CD4-positive, alpha-beta T cell treated with Interleukin-12 subunit alpha and Interleukin-12 subunit beta, for 1 hour (primary cell): ENCODE measurements around the gene LGALS9.
A peak's percentile ranks its signal among the peaks of the same experiment; 100 is the strongest.

ENCODE experiments used
- DNase-seq: peaks from one replicate; pipeline ENCODE4 v3.0.0-alpha.2; 2020

Gene LGALS9

DNA sequence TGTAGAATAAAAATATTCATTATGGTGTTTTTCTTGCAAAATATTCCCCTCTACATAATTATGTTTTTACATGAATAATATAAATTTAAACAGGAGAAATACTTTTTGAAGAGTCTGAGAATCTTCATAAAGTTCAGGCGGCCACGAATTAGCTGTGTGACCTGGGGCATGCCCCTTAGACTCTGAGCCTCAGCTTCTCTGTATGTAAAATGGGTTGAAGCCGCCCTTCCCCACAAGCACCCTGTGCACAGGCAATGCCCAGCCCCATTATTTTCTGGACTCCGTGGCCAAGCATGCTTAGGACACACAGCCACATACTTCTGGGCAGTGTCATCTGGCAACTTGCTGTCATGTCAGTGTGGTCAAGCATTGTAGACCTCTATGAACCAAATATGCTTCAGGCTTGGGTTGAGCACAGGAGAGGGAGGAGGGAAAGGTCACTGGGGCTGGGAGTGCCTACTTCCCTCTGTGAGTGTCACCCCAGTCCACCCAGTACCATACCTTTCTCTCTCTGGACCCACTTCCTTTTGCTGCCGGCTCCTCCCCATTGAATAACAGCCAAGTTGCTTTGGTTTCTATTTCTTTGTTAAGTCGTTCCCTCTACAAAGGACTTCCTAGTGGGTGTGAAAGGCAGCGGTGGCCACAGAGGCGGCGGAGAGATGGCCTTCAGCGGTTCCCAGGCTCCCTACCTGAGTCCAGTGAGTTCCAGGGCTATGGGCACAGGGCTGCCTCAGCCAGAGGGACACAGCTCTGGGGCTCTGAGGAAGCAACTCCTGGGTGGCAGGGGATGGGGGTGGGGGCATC, at the start of gene LGALS9:
TSS of gene LGALS9 (plus strand) at position 582 of the 804 bp plus-strand sequence. CDS start at position 660, 78 bp downstream.
- DNase-seq = peak; percentile 57

DNA sequence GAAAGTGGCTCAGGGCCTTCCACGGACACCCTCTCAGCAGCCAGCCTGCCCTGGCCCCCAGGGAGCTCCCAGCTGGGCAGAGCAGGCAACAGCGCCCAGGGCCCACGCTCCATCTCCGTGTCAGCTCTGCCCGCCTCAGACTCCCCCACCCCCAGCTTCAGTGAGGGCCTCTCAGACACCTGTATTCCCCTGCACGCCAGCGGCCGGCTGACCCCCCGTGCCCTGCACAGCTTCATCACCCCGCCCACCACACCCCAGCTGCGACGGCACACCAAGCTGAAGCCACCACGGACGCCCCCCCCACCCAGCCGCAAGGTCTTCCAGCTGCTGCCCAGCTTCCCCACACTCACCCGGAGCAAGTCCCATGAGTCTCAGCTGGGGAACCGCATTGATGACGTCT, 48.3 kb upstream of the LGALS9 start:
- DNase-seq = no peak

DNA sequence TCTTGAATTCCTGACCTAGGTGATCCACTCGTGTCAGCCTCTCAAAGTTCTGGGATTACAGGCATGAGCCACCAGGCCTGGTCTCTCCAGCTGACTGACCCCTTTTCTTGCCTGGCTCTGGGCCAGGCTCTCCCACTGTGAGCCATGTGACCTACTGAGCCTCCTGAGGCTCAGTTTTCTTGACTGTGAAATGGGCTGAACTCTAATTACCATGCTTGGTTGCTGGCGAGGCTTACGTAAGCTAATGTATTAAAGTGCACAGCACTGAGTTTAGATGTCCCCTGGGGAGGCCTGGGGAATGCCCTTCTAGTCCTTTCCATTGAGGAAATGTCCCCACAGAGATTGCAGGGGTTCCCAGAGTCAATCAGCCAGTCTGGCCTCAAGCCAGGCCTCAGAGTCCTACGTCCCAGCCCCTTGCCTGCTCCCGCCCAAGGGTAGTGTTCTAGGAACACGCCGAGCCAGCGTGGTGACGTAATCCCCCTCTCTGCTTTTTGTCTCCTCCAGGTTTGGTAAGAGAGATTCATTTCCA, 45.8 kb upstream of the LGALS9 start:
- DNase-seq = no peak

DNA sequence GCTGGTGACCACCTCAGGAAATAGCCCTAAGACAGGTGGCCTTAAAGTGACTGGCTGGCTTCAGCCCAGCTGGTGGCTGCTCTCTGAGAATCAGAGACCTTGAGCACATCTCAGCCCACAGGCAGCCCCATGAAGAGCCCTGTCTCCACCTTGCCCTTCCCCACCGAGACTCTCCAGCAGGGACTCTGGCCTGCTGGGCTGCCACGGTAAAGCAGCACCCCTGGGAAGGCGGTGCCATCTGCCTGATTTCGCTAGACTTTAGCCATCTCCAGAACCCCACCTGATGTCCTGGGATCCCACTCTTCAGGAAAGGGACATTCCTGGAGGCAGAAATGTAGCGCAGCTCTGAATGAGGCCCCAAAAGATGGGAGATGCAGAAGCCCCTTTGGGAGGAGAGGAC, 45.2 kb upstream of the LGALS9 start:
- DNase-seq = no peak

DNA sequence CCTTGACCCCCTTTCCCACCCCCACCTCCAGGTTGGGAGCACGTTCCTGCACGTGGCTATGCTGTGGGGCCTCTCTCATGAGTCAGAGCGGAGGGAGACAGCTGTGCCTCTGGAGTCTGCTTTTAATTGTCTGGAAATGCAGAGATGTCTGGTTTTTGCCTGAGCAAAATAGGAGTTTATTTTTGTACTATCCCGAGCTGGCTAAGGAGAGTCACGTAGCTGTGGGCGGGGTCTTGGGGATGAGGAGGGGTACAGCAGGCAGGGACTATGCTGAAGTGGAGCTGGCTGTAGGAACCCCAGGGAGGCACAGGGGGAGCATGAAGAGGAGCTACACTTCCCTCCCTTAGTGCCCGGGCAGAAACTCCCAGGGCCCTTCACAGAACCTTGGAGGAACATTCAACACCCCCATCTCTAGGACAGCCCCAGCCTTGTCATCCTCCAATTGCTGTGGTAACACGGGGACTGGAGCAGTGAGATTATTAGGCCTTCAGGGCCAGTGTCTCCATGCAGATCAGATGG, 44.7 kb upstream of the LGALS9 start:
- no peak for DNase-seq

DNA sequence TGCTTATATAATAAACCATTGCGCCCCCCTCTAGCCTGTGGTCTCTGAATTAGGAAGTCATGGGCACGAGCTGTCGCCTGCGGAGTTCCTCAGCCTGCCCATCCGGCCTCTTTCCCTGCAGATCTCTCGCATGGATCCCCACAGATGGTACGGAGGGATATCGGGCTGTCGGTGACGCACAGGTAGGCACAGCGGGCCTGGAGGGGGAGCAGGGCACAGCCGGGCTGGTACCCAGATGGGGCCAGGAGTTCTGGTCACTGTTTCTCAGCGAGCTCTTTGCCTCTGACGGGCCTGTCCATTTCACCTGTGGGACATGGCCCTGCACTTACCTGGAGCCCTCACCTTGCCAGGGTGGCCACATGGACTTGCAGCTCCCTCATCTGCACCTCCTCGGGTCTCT, 42.6 kb upstream of the LGALS9 start:
- no peak for DNase-seq

DNA sequence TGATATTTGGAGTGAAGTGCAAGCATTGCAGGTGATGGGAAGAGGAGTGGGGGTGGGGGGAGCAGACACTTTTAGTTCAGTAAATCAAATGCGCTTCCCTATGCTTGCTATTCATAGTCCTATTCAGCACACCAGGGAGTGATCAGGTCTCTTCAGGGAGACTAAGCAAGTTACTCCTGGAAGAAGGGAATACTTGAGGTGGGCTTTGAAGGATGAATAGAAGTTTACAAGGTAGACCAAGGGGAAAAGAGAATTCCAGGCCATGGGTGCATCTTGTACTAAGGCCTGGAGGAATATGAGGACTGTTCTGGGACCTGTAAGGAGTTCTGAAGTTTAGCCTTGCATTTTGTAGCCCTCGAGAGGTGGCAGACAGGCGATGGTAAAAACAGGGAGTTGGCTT, 40.1 kb upstream of the LGALS9 start:
- no peak for DNase-seq

DNA sequence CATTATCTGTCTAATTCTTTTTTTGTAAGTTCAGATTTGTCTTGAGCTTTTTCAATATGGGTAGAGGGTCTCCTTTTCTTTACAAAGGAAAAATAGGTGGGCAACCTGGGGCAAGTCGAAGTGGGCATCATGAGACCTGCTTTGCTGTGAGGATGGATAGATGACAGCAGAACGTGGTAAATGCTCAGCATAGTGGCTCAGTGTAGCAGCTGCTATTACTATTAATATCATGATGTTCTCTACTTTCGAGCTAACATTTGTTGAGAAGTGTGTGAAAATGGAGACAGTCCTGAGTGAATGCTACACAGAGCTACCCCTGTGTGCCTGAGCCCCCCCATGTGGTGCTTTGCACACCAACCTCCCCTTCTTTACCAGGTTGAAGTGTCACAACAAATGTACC, 39.0 kb upstream of the LGALS9 start:
- no peak for DNase-seq

DNA sequence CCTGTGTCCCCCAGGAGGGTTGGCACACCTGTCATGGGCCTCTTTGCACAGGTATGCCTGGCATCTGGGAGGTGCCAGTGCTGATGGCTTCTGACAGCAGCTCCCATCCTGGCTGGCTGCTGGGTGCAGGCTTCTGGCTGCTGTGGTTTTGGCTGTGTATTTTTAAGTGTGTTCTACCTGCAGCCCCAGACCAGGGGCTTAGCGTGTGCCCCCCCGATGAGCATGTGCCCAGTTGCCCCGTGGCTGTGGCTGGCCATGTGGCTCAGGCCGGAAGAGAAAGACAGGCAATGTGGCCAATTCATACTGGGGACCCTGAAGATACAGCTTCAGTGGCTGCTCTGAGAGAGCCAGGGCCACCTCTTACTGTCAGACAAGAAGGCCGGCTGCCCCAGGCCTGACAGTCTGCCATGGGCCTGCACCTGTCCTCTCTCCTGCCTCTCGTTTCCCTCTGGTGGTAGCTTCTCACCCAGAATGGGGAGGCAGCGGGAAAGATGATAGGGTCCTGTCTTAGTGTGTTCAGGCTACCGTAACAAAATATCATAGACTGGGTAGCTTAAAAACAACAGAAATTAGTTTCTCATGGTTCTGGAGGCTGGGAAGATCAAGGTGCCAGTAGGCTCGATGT, 37.6 kb upstream of the LGALS9 start:
- DNase-seq = no peak

DNA sequence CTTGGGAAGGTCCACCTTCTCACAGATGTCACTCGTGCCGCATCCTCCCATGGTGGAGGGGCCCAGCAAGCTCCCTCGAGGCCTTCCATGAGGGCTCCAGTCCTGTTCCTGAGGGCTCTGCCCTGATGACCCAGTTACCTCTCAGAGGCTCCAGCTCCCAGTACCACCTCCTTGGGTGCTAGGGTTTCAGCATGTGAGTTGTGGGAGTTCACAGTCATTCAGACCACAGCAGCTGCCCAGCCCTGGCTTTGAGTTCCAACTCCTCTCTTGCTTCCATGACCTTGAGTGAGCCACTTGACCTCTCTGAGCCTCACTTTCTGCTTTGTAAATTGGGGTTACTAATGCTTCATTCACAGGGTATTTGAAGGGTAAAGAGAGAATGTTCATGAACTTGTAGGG, 37.1 kb upstream of the LGALS9 start:
- no peak for DNase-seq

DNA sequence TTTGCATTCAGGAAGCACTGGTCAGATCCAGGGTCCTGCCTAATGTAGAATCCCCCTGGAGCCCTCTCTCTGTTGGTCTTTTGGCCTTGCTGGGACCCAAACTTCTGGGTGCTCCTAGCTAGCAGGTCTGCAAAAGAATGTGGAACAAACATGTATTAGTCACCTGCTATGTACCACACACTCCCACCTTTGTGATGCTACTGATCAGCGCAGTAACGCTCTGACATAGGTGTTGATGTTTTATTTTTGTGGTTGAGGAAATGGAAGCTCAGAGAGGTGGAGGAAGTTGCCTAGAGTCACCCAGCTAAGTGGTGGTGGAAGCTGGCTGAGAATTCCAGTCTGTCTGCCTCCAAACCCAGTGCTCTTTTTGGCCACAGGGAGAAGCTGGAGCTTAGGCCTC, 35.8 kb upstream of the LGALS9 start:
- DNase-seq = no peak

DNA sequence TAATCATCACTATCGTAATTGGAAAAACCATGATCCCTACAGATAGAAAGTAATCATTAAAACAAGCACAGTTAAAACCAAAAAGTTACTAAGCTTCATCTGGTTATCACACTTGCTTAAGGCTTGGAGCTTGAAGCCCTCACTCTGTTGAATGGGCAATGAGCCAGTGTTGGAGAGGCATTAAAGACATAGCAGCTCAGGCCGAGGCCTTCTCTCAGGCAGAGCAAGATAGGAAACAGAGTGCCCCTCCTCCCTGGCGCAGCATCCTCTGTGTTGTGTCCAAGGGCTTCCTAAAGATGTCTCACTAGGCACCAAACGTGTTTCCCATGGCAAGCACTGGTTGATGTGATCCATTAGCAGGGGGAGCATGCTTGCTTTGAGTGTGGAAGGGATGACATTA, 34.9 kb upstream of the LGALS9 start:
- no peak for DNase-seq

DNA sequence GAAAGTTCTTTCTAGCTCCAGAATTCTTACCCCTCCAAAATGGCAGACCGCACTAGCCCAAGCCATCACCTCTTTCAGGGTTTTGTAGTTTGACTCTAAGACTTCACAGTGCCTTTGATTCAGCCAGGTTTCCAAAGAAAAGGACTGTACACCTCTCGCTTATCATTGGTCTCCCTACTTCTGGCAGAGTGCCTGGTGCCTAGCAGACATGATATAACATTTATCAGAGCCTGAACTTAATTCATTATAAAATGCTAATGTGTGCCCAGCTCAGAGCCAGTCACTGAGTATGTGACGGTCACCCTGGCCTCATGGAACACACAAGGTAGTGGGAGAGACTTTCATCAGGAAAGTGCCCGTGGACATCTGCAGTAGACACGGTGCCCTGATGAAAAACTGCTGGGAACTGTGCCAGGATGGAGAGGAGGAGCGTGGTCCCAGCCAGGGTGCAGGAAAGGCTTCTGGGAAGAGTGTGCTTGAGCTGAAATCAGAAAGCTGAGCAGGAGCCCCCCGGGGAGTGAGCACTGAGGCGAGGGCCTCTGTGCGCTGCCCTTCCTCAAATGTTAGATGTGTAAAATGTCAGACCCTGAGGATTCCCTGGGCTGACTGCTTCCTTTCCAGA, 34.3 kb upstream of the LGALS9 start:
- no peak for DNase-seq

DNA sequence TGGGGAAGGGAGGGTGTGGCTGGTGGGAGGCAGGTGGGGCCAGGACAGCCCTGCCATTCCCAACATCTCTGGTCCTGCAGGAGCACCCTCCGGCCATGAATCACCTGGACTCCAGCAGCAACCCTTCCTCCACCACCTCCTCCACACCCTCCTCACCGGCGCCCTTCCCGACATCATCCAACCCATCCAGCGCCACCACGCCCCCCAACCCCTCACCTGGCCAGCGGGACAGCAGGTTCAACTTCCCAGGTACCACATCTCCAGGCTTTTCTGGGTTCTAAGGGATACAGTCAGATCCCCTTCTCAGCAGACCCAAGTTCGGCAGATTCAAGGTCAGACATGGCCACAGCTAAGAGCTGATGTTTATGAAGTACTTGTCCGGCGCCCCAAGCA, 33.8 kb upstream of the LGALS9 start:
- no peak for DNase-seq

DNA sequence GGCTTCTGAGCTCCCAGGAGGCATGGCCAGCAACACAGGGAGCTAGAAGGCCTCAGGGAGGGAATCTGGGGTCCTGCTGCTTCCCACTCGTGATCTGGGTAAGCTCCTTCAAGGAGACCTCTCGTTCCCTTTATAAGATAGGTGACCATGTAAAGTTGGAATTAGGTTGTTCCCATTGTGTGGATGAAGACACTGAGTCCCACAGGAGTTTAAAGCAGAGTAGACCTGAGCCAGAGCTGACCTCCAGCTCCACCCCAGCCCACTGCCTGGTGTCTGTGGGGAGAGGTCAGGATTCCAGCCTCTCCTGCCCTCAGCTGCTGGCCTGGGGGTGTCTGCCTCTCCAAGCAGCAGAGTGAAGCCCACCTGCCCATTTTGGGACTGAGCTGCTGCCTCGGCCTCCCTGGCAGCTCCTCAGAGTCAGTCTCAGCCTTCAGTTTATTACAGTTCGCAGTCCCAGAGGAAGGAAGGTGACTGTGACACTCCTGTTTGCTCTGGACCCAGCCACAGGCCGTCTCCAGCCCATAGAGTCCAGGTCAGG, 33.1 kb upstream of the LGALS9 start:
- DNase-seq = no peak

DNA sequence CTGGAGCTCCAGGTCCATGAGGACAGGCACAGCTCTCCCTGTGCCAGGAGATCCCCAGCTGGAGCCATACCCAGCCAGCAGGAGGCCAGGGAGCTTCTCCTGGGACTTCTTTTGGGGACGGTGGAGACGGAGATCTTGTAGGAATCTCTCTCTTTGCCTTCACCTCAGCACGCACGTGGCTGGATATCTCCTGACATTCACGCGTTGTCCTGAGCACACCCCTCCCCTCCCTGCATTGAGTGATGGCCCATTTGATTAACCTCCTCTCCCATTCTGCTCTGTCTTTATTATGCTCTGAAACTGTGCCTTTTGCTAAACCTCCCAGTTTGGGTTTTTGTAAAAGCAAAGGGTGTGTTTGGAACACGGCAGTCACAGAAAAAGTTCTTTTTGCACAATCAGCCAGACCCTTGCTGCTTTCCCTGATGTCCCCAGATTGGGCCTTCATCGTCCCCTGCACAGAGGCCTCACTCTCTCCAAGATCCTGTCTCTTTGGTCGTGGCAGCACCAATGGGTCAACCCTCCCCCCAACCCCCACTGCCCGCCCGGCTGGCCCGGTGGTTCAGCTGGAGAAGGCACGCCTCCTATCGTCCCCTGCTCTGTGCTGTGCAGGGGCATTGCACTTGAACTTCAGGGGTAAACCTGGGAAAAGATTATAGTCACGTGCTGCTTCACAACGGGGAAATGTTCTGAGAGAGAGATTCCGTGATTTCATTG, 32.5 kb upstream of the LGALS9 start:
- no peak for DNase-seq

DNA sequence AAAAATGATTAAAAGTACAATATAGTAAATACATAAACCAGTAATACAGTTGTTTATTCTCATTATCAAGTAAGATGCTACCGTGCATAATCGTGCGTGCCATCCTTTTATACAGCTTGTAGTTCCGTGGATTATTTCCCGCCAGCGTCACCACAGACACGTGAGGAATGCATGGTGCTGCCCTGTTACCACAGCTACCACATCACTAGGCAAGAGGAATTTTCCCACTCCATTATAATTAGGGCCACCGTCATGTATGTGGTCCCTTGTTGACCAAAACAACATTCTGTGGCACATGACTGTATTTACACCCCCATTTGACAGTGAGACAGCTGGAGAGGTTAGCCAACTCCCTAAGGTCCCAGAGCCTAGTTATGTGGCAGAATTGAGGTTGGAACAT, 30.5 kb upstream of the LGALS9 start:
- DNase-seq = no peak

DNA sequence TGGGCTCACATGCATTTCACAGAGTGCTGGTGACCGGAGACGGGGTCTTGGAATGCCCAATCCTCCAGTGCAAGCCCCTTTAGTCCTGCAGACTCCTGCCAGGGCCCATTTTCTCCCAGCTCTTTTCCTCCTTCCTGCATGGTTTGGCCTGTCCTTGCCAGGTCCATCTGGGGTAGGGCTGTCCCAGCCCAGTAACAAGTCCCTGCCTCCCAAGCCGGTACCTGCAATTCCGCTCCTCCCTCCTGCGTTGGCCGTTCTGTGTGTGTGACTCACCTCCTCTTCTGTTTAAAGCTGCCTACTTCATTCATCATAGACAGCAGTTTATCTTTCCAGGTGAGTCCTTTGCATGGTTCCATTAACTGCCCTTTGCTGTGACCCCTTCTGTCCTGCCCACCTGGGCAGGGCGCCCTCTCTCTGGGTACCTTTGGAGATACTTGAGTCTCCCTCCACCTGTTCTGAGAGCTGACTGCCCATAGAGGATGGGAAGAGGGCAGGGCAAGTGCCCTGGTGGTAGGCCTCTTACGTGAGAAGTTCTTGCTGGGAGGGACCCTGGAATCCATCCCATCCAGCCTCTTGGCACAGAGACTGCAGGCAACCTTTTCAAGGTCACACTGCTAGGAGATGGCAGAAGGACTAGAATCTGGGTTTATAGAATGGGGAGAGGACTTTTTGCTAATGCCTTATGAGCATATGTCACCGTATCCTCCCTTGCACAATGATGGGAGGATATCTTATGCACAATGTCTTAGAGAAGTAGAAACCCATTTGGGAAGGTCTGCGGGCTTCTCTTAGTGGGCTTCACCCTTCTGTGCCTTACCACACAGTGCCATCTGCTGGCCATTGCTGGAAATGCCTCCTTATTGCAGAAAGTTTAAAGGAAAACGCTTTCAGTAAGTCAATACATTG, 29.7 kb upstream of the LGALS9 start:
- peak; percentile 80 for DNase-seq

DNA sequence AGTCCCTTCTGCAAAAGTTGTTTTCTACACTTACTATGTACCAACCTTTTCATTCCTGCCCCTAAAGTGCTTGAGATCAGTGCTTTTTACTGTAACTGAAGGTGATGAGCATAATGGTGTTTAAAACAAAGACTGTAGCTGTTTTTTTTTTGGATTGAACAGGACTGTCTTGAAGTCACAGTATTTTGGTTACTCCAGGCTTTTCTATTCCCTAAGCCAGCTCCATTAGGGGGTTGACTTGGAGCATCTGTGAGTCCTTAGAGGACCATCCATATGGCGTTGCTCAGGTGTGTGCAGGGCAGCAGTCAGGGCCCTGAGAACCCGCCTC, 29.0 kb upstream of the LGALS9 start:
- no peak for DNase-seq

DNA sequence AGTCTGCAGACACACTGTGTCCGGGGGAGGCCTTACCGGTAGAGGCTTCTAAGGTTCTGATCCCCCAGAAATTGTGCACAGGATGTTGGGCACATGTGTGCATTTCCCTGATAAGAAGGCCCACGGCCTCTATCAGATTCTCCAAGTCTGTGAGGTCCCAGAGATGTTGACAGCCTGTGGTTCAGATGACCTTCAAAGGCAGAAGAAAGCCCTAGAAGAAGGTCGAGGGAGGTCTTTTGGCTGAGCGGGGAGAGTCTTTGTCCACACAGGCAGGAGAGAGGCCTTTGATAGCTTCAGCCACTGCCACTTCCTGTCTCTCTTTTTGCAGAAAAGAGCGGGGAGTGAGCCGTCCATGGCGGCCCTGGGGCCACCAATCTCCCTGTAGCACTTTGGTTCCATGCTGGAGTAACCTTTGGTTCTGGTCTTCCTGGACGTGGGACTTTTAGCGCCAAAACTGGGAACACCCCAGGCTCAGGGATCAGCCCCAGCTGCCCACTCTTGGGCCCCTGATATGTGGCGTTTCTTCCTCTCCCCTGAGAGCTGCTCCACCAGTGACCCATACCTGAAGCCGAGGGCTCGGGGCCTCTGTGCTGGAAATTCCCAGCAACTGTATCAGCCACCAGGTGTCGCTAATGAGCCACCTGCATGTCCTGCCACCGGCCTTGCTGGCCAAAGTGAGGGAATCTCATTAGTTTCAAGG, 28.1 kb upstream of the LGALS9 start:
- DNase-seq = peak; percentile 75

DNA sequence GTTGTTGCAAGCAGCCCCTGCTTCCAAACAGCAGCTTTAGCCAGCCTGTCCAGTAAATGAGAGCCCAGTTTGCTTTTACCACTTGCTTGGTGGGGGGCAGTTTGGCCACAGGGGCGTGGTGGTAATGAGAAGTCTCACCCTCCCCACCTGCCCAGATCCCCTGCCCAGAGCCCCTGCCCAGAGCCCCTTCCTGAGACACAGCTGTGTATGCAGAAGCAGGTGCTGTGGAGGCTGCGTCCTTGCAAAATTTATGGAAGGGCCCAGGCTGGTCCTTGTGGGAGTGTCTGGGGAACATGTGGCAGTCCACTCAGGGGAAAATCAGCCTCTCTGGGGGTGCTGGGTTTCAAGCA, 27.6 kb upstream of the LGALS9 start:
- DNase-seq = no peak
